Measurements from ENCODE around the gene TMEFF2. TPM values are rescaled to one million over a fixed set of nuclear protein-coding genes. Genes with fewer than 3 reads are reported as not detected.

Gene TMEFF2
- total RNA-seq, 2 donors from 2014 or later = 0.24 to 0.37 TPM

DNA sequence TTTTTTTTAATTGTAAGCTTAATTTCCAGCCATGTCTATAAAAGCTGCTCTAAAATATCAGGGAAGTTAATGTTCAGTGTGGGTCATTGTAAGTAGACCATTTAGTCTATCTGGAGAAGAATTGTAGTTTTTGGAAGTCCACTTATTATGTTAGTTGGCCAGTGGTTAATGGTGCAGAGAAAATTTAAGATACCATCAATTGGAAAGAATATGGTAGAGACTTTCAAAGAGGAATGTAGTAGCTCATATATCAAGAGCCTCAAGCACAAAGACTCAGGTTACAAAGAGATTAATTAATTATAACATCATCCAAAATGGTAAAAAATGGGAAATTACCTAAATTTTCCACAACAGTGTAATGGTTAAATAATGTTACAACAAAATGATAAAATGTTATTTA is 220.1 kb downstream of the TMEFF2 start:
- Histone ChIP-seq H3K4me3 (no peak overlapping the region), H3K4me1 (no peaks in the 10 kb centered on the region)

DNA sequence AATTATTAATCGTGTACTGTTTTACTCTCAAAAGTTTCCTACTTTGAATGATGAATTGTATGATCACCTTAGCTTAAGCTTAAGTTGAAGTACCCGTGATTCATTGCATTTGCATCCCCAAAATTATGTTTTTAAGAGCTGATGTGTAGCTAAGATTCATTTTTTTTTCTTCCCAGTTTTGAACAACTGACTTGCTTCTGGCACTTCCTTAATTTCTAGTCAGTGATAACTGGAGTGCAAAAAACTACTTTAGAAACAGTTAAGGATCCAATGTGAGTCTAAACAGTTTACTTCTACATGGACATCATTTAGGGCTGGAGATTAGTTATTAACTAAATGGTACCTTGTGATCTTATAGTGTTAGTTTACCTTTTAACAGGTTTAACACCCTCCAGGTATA is 223.9 kb downstream of the TMEFF2 start:
- Histone ChIP-seq H3K4me3 (no peak overlapping the region), H3K27ac (no peak overlapping the region), H3K36me3 (no peaks in the 10 kb centered on the region), H3K27me3 (no peaks in the 10 kb centered on the region), H3K4me1 (no peaks in the 10 kb centered on the region), H3K9ac (ENCODE audit: low read depth in 2 of 2, low read length in 2 of 2) (no peak overlapping the region), H3K9me3 (no peaks in the 10 kb centered on the region)
- TF ChIP-seq, protein P1, sequence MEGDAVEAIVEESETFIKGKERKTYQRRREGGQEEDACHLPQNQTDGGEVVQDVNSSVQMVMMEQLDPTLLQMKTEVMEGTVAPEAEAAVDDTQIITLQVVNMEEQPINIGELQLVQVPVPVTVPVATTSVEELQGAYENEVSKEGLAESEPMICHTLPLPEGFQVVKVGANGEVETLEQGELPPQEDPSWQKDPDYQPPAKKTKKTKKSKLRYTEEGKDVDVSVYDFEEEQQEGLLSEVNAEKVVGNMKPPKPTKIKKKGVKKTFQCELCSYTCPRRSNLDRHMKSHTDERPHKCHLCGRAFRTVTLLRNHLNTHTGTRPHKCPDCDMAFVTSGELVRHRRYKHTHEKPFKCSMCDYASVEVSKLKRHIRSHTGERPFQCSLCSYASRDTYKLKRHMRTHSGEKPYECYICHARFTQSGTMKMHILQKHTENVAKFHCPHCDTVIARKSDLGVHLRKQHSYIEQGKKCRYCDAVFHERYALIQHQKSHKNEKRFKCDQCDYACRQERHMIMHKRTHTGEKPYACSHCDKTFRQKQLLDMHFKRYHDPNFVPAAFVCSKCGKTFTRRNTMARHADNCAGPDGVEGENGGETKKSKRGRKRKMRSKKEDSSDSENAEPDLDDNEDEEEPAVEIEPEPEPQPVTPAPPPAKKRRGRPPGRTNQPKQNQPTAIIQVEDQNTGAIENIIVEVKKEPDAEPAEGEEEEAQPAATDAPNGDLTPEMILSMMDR (IDR thresholded peaks at IDR 0.05) = no peak
- DNase-seq = no peak
- intact Hi-C loops (cut with DNase I) = no loop called here

More for the DNA sequence above, 220.1 kb downstream of the TMEFF2 start:
- H3K9me3 ChIP-seq = no peaks in the 10 kb centered on the region
- H3K27me3 ChIP-seq = no peaks in the 10 kb centered on the region
- TF ChIP-seq, protein P1 (IDR thresholded peaks at IDR 0.05) = no peak
- no peaks in the 10 kb centered on the region for H3K36me3 ChIP-seq
- intact Hi-C loops (cut with DNase I) = no loop called here
- no peak for DNase-seq
- no peak overlapping the region for H3K27ac ChIP-seq
- no peak overlapping the region for H3K9ac ChIP-seq (ENCODE audit: low read depth in 2 of 2, low read length in 2 of 2)

DNA sequence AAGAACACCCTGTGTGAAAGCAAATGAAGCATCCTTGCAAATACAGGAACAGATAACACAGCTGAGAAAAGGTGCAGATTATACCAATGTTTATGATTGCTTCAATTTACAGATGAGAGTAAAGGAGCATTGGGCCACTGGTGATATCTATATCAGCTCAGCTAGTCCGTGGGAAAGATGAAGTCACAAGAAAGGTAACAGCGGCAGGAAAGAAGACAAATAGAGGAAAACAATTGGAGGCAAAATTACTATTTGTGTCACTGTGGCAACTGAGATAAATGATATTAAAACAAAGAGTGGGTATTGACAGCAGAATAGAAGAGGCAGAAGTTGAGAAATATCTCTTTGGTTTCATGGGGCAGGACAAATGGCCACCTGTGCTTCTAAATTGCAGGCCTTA is 226.6 kb downstream of the TMEFF2 start:
- H3K9me3 ChIP-seq = no peaks in the 10 kb centered on the region
- no peak overlapping the region for H3K4me3 ChIP-seq
- intact Hi-C loops (cut with DNase I) = no loop called here
- no peak overlapping the region for H3K27ac ChIP-seq
- no peak for DNase-seq
- H3K9ac ChIP-seq (ENCODE audit: low read depth in 2 of 2, low read length in 2 of 2) = no peak overlapping the region
- H3K36me3 ChIP-seq = no peaks in the 10 kb centered on the region
- no peaks in the 10 kb centered on the region for H3K27me3 ChIP-seq
- no peaks in the 10 kb centered on the region for H3K4me1 ChIP-seq
- TF ChIP-seq, protein P1 (IDR thresholded peaks at IDR 0.05) = no peak

DNA sequence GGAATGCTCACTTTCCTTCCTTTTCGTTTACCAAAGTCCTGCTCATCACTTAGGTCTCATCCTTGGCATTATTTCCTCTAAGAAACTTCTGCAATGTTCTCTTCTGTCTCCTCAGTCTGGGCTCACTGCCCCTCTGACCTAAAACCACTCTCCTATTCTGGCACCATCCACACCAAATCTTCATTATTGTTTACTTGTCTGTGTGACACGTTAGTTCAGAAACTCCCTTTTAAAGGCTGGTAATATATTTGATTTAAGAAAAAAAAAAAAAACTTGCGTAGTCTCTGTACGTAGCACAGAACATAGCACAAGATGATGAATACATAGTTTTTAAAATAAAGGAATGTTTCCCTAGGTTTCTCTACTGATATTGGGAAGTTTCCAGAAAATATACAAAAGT is 229.0 kb downstream of the TMEFF2 start:
- Histone ChIP-seq H3K9me3 (no peaks in the 10 kb centered on the region), H3K4me3 (no peak overlapping the region), H3K4me1 (no peaks in the 10 kb centered on the region), H3K36me3 (no peaks in the 10 kb centered on the region), H3K27ac (no peak overlapping the region), H3K9ac (ENCODE audit: low read depth in 2 of 2, low read length in 2 of 2) (no peak overlapping the region), H3K27me3 (no peaks in the 10 kb centered on the region)
- intact Hi-C loops (cut with DNase I) = no loop called here
- TF ChIP-seq, protein P1 (IDR thresholded peaks at IDR 0.05) = no peak
- DNase-seq = no peak

DNA sequence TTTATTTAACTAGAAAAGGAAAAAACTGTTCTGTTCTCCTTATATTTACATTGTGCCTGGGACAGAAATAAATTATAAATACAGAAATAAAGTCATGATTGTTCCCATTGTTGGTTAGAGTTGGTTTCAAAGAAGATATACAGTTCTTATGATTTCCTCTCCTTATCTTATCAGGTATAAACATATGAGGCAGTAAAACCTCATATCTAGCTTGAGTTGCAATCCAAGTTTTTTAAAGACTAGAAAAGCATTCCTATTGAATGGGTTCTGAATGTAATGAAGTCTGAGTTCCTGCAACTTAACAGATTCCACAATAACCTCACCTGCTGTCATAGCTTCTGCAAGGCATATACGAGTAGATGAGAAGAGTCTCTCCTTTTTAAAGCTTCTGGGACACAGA is 233.2 kb downstream of the TMEFF2 start:
- Histone ChIP-seq H3K4me3 (no peak overlapping the region), H3K4me1 (no peaks in the 10 kb centered on the region), H3K9me3 (no peaks in the 10 kb centered on the region), H3K36me3 (no peaks in the 10 kb centered on the region), H3K27ac (no peak overlapping the region), H3K9ac (ENCODE audit: low read depth in 2 of 2, low read length in 2 of 2) (no peak overlapping the region), H3K27me3 (no peaks in the 10 kb centered on the region)
- no peak for DNase-seq
- TF ChIP-seq, protein P1 (IDR thresholded peaks at IDR 0.05) = no peak
- intact Hi-C loops (cut with DNase I) = no loop called here

DNA sequence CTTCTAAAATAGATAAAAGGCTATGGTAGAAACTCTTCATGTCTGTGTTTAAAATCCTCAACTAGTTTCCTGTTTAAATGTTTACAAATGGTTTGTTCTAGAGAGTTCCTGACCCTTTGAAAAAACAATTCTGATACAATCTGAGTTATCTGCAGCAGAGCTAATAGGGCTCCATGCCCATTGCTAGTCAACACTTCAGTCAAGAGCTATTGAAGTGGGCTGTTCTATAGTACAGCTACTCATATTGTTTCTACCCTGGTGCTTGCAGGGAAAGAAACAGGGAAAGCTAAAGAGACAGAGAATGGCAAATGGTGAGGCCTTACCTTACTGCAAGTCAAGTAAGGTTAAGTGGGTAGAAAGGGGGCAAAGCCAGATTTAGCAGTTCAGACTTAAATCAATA is 235.5 kb downstream of the TMEFF2 start:
- intact Hi-C loops (cut with DNase I) = no loop called here
- H3K9me3 ChIP-seq = no peaks in the 10 kb centered on the region

More for the DNA sequence above, 235.5 kb downstream of the TMEFF2 start:
- no peak for DNase-seq
- no peak overlapping the region for H3K9ac ChIP-seq (ENCODE audit: low read depth in 2 of 2, low read length in 2 of 2)
- TF ChIP-seq, protein P1 (IDR thresholded peaks at IDR 0.05) = no peak
- no peaks in the 10 kb centered on the region for H3K27me3 ChIP-seq
- H3K36me3 ChIP-seq = no peaks in the 10 kb centered on the region
- H3K4me1 ChIP-seq = no peaks in the 10 kb centered on the region
- H3K27ac ChIP-seq = no peak overlapping the region
- H3K4me3 ChIP-seq = no peak overlapping the region

All from colonic mucosa (tissue), 4 donors.